M059J (cell line): ENCODE measurements around the gene EGF. TPM values are rescaled to one million over a fixed set of nuclear protein-coding genes. Genes with fewer than 3 reads are reported as not detected.
"Not testable (repeated sequence)": the region's sequence is repeated elsewhere in the genome, so short reads cannot be mapped to it uniquely, and the experiment has no call there.

Source experiments
- DNase-seq: peaks from one replicate; pipeline ENCODE4 v3.0.0-alpha.2; 2012; ENCODE audit warnings: low read depth
- total RNA-seq: library from RNA; depleted of rRNA; stranded (reverse); fragments of >200 nt; shearing (Covaris generic); gene quantifications from 2 replicates; pipeline ENCODE4 v1.2.3, GENCODE V29; 2014; rRNA removed

Gene EGF
- total RNA-seq, 1 experiment from 2014 or later, result 4.9 TPM

DNA sequence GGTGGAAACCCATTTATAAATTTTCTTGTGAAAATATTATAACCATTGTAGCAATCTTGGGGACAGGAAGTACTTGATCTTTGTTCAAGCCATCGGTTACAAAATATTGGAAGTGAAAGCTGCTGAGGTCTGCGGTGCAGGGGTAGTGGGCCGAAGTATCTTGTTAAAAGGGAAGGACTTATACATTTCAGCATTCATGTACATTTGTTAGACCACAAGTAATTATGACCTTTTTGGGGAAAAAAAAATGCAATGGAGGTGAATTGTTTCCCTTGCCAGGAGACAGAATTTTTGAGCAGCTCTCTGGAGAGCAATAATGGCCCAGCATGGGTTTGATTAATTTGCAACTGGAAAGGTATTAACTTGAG lies 121.3 kb downstream of the EGF start:
- no peak for DNase-seq

GRCh38 chr4:110039164-110039563 lies 126.5 kb downstream of the EGF start:
- DNase-seq, result not testable (repeated sequence)

GRCh38 chr4:110041735-110042134 lies 129.1 kb downstream of the EGF start:
- no peak for DNase-seq

- DNase-seq, result no peak
Measured at GRCh38 chr4:110042545-110043517, 130.1 kb downstream of the EGF start.

- no peak for DNase-seq
Measured at GRCh38 chr4:110046588-110047049, 133.9 kb downstream of the EGF start.

- DNase-seq, result peak; percentile 46
Measured at GRCh38 chr4:110049951-110050925, 137.6 kb downstream of the EGF start.

- DNase-seq, result peak; percentile 65
Measured at GRCh38 chr4:110055158-110055768, 142.6 kb downstream of the EGF start.

- DNase-seq, result no peak
Measured at GRCh38 chr4:110058677-110059076, 146.0 kb downstream of the EGF start.

DNA sequence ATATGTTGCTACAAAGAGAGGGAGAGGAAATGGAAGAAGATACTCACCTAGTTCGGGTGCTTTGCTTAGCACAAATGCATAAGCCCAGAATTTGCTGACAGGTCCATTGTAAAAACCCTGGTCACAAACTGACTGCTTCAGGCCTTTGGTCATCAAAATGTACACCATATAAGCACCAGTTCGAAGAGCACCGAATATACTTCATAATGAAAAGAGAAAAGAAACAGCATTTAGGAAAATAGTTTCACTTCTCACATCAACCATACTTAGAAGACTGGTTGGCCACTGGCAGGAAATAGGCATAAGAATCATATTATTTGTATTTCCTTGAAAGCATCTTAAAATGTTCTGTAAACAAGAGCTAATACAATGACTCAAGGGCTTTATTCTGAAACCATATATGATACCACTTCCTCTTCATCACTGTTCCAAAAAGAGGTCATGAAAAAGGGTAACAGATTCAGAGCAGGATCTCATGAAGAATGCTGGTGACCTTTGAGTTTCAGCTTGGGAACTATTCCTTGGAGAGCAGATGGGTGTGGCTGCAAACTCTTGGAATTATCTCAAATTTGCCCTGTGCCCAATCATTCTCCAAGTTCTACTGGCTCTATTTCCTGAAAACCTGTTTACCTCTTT lies 147.0 kb downstream of the EGF start:
- peak; percentile 14 for DNase-seq

- no peak for DNase-seq
Measured at GRCh38 chr4:110061076-110061475, 148.4 kb downstream of the EGF start.

Other genes starting within 250 kb of the EGF start
- 28.6 and 54.1 TPM in 2 replicates for gene CASP6, start 209.4 kb upstream of the EGF start, total RNA-seq
- gene PLA2G12A, start 182.8 kb upstream of the EGF start, total RNA-seq, result 25.8 and 44.1 TPM in 2 replicates
- gene CFI, start 110.9 kb upstream of the EGF start, total RNA-seq, result 38.1 and 55.0 TPM in 2 replicates
- gene GAR1, start 97.1 kb upstream of the EGF start, total RNA-seq, result 3.6 and 8.7 TPM in 2 replicates
- not detected in 2 replicates for gene RRH, start 84.9 kb upstream of the EGF start, total RNA-seq
- gene LRIT3, start 64.8 kb upstream of the EGF start, total RNA-seq, result not detected in 2 replicates